K562 (cell line): Measurements from ENCODE around the gene BZW2. TPM values are rescaled to one million over a fixed set of nuclear protein-coding genes. Genes with fewer than 3 reads are reported as not detected.
A peak's percentile ranks its signal among the peaks of the same experiment; 100 is the strongest.

Source experiments
- ATAC-seq: fragments of 200-7000 bp; cut with Tn5 transposase; 3 replicates; pipeline ENCODE4 v1.9.1; 2020; ENCODE audit warnings: moderate library complexity
- BruUV-seq: library from RNA; stranded (reverse); fragments of 400-500 nt; replicated peaks from 2 replicates; lab custom pipeline; 2021; lab: Mats Ljungman, UMichigan
- CTCF ChIA-PET: fragments of 300-600 bp; formaldehyde crosslinking; extraction: SDS; loops from one replicate; lab custom pipeline; 2021; ENCODE audit warnings: low intra/inter-chr PET ratio; lab: Yijun Ruan, JAX
- POLR2A ChIA-PET: fragments of 300-600, 350-650 bp; sonication (Branson Sonifier 250); formaldehyde crosslinking; extraction: SDS; loops from one replicate; lab custom pipeline; 2021; ENCODE audit warnings: antibody characterized with exemption, inconsistent platforms; lab: Yijun Ruan, JAX
- DNase-seq, 4 experiments: peaks; one replicate each; pipeline versions ENCODE4 v3.0.0 to v3.0.0-alpha.2; 2011 to 2018; ENCODE audit warnings: low spot score in 3 of 4, mixed read lengths in 3 of 4; ENCODE audit errors: extremely low read depth in 1 of 4
- FAIRE-seq: peaks from 2 replicates; lab custom pipeline; 2011; peaks lifted over from hg19 to GRCh38; lab: Jason Lieb, UNC
- H2AFZ ChIP-seq: 2 replicates; pipeline ENCODE4 v1.6.0; 2011; ENCODE audit warnings: low read depth, low read length, control low read depth, inconsistent platforms
- H3K27ac ChIP-seq: fragments of 200-600 bp; 3 replicates; pipeline ENCODE4 v1.8.0; 2011; ENCODE audit warnings: low read depth, mild to moderate bottlenecking, control low read depth, inconsistent platforms, low read length, moderate library complexity, mixed read lengths; ENCODE audit errors: extremely low read depth
- H3K27me3 ChIP-seq, 2 experiments: fragments of 300-600 bp in 1 of 2; 2 replicates in 1 of 2; 3 replicates in 1 of 2; pipeline versions ENCODE4 v1.6.0 to v1.8.0; 2011; ENCODE audit warnings: inconsistent platforms in 2 of 2, low read length in 2 of 2, mild to moderate bottlenecking in 1 of 2, mixed read lengths in 1 of 2, moderate library complexity in 1 of 2; ENCODE audit not compliant: control insufficient read depth in 2 of 2, insufficient read depth in 2 of 2
- H3K36me3 ChIP-seq: fragments of 300-600 bp; 3 replicates; pipeline ENCODE4 v1.8.0; 2011; ENCODE audit warnings: mild to moderate bottlenecking, low read length, inconsistent platforms; ENCODE audit not compliant: control insufficient read depth, insufficient read depth
- H3K4me1 ChIP-seq, 2 experiments: fragments of 200-600 bp in 1 of 2; replicated peaks in 1 of 2; 2 replicates in 1 of 2; 3 replicates in 1 of 2; pipeline versions ENCODE4 v1.5.1 to v1.8.0; 2011; ENCODE audit warnings: inconsistent platforms in 2 of 2, low read length in 2 of 2, mild to moderate bottlenecking in 1 of 2, mixed read lengths in 1 of 2, moderate library complexity in 1 of 2; ENCODE audit not compliant: control insufficient read depth in 2 of 2, insufficient read depth in 2 of 2
- H3K4me2 ChIP-seq: 2 replicates; pipeline ENCODE4 v1.6.1; 2011; ENCODE audit warnings: low read length, control low read depth, inconsistent platforms, mixed read lengths; ENCODE audit not compliant: insufficient read depth
- H3K4me3 ChIP-seq: fragments of 200-600 bp; sonication (generic), shearing (Covaris generic); 2 replicates; pipeline ENCODE4 v1.5.1; 2016; ENCODE audit warnings: control low read depth, inconsistent platforms
- H3K79me2 ChIP-seq: fragments of 200-600 bp; 3 replicates; pipeline ENCODE4 v1.8.0; 2011; ENCODE audit warnings: low read length, inconsistent platforms; ENCODE audit not compliant: control insufficient read depth, insufficient read depth
- H3K9ac ChIP-seq, 2 experiments: 2 replicates each; pipeline versions ENCODE4 v1.6.0 to v1.6.1; 2011; ENCODE audit warnings: low read depth in 2 of 2, low read length in 2 of 2, control low read depth in 1 of 2, inconsistent platforms in 1 of 2, mild to moderate bottlenecking in 1 of 2, mixed read lengths in 1 of 2; ENCODE audit not compliant: insufficient read depth in 1 of 2
- H3K9me1 ChIP-seq: one replicate; pipeline ENCODE4 v1.6.0; 2011; ENCODE audit warnings: inconsistent platforms, mild to moderate bottlenecking, low read length, moderate library complexity; ENCODE audit not compliant: control insufficient read depth, insufficient read depth
- H3K9me3 ChIP-seq: replicated peaks from 2 replicates; pipeline ENCODE4 v1.5.1; 2011; ENCODE audit warnings: low read depth, low read length, inconsistent platforms; ENCODE audit not compliant: control insufficient read depth, insufficient read depth
- H4K20me1 ChIP-seq: replicated peaks from 2 replicates; pipeline ENCODE4 v1.6.1; 2011; ENCODE audit warnings: low read length, inconsistent platforms, mixed read lengths; ENCODE audit not compliant: control insufficient read depth, insufficient read depth
- HOMEZ ChIP-seq: fragments of 250-450 bp; sonication (Bioruptor Pico); IDR thresholded peaks from 2 replicates; pipeline ENCODE4 v1.4.0; 2020; ENCODE audit warnings: mild to moderate bottlenecking, moderate library complexity
- WGBS: fragments of 100-300 bp; shearing (Covaris generic); methylation state at CpG from one replicate; pipeline ENCODE4 v1.1.6; 2016; ENCODE audit warnings: low coverage, mixed read lengths; ENCODE audit not compliant: insufficient coverage; ENCODE audit errors: missing lambda C conversion rate; 5-methylcytosine and 5-hydroxymethylcytosine counted together
- in situ Hi-C: fragments of 300-500 bp; cut with MboI; formaldehyde crosslinking; loops from 4 replicates; pipeline ENCODE4 v1.15.0; 2018; ENCODE audit warnings: inconsistent platforms, mixed read lengths
- intact Hi-C: fragments of 100-400 bp; cut with micrococcal nuclease; formaldehyde crosslinking; loops from 2 replicates; pipeline ENCODE4 v1.14.2; 2022
- polyA plus RNA-seq, 8 experiments: library from polyadenylated mRNA; depleted of rRNA in 4 of 8; stranded (reverse) in 5 of 8; unstranded in 3 of 8; fragments of >200 nt; fragmentation: Nextera tagmentation in 2 of 8; fragmentation: Illumina TruSeq in 1 of 8; extraction: Ambion mirVana in 2 of 8; extraction: Trizol in 1 of 8; gene quantifications; 2 replicates each; pipeline versions ENCODE4 v1.2.1 to v1.2.3, GENCODE V29; 2011 to 2014; ENCODE audit warnings: inconsistent platforms in 1 of 8, missing spikeins in 1 of 8
- total RNA-seq, 7 experiments: library from RNA; depleted of rRNA in 6 of 7; stranded (reverse); fragments of >200 nt in 6 of 7; fragmentation: Illumina TruSeq in 2 of 7; extraction: Trizol in 2 of 7; gene quantifications; 2 replicates each; pipeline versions ENCODE4 v1.2.1 to v1.2.3, GENCODE V29; 2011 to 2021; ENCODE audit warnings: low replicate concordance in 1 of 7
- TF ChIP-seq, protein P1 (sequence below), 2 experiments: fragments of 450-650 bp; IDR thresholded peaks; 2 replicates each; pipeline ENCODE4 v1.6.1; 2016
- TF ChIP-seq, protein P2 (sequence below): sonication (generic); formaldehyde crosslinking; IDR thresholded peaks from 2 replicates; pipeline ENCODE4 v1.8.0; 2022; ENCODE audit warnings: missing genetic modification reagents, mild to moderate bottlenecking, borderline replicate concordance
- TF ChIP-seq, protein P3 (sequence below): fragments of 200-800 bp; sonication (Bioruptor generic); IDR thresholded peaks from 2 replicates; pipeline ENCODE4 v1.6.1; 2017; ENCODE audit warnings: missing genetic modification characterization, missing compliant biosample characterization

BZW2 gene
- total and polyA plus RNA-seq, 9 of the 15 experiments (the other 6 are each of a cell fraction or from before 2014, with no cell fraction given), result 140 to 316 (median 173) TPM

- TF ChIP-seq, protein P1, sequence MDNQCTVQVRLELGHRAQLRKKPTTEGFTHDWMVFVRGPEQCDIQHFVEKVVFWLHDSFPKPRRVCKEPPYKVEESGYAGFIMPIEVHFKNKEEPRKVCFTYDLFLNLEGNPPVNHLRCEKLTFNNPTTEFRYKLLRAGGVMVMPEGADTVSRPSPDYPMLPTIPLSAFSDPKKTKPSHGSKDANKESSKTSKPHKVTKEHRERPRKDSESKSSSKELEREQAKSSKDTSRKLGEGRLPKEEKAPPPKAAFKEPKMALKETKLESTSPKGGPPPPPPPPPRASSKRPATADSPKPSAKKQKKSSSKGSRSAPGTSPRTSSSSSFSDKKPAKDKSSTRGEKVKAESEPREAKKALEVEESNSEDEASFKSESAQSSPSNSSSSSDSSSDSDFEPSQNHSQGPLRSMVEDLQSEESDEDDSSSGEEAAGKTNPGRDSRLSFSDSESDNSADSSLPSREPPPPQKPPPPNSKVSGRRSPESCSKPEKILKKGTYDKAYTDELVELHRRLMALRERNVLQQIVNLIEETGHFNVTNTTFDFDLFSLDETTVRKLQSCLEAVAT (IDR thresholded peaks at IDR 0.05), result no peak; a peak in 1 of 4 replicates
- TF ChIP-seq, protein P2, sequence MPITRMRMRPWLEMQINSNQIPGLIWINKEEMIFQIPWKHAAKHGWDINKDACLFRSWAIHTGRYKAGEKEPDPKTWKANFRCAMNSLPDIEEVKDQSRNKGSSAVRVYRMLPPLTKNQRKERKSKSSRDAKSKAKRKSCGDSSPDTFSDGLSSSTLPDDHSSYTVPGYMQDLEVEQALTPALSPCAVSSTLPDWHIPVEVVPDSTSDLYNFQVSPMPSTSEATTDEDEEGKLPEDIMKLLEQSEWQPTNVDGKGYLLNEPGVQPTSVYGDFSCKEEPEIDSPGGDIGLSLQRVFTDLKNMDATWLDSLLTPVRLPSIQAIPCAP (CRISPR knock-in tag), result no peak
These were observed 94.6 kb downstream of the BZW2 start (continued) for GRCh38 chr7:16740623-16740953.

- TF ChIP-seq, protein P3, sequence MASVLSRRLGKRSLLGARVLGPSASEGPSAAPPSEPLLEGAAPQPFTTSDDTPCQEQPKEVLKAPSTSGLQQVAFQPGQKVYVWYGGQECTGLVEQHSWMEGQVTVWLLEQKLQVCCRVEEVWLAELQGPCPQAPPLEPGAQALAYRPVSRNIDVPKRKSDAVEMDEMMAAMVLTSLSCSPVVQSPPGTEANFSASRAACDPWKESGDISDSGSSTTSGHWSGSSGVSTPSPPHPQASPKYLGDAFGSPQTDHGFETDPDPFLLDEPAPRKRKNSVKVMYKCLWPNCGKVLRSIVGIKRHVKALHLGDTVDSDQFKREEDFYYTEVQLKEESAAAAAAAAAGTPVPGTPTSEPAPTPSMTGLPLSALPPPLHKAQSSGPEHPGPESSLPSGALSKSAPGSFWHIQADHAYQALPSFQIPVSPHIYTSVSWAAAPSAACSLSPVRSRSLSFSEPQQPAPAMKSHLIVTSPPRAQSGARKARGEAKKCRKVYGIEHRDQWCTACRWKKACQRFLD, result peak; percentile 55; the same call in 1 of the 2 replicates
- TF ChIP-seq HOMEZ (CRISPR knock-in tag), result no peak
- H3K4me2 ChIP-seq, result no peak overlapping the region
- H3K27ac ChIP-seq, result peak overlapping the region; percentile 77; the same call in 1 of the 3 replicates
- FAIRE-seq, result no peak
- H3K27me3 ChIP-seq, result no peaks in the 10 kb centered on the region
- ChIA-PET CTCF (no interaction called here), POLR2A (interaction anchor here (1.0 kb wide), 1 partner anchor 10 kb away, joined by 3 read pairs; no protein-coding TSS in a partner anchor)
- no peak for DNase-seq
- H3K79me2 ChIP-seq, result no peaks in the 10 kb centered on the region
- no peak overlapping the region for H2AFZ ChIP-seq
- H4K20me1 ChIP-seq, result no peaks in the 10 kb centered on the region
- ATAC-seq, result peak; percentile 17
- no TSS peak for BruUV-seq
- H3K4me1 ChIP-seq, result peaks cover 31 to 49% of the 10 kb centered on the region in 2 experiments; a peak in 4 of 5 replicates
- H3K9ac ChIP-seq, result no peak overlapping the region
- H3K36me3 ChIP-seq, result no peaks in the 10 kb centered on the region
- H3K9me3 ChIP-seq, result no peaks in the 10 kb centered on the region
- 78% methylated on average over 1 of the region's 1 CpG for WGBS
- no peaks in the 10 kb centered on the region for H3K9me1 ChIP-seq
- intact Hi-C loops, result loop anchor here (1.0 to 5.0 kb wide), 2 partner anchors 19 to 79 kb away; no protein-coding TSS in a partner anchor
- H3K4me3 ChIP-seq, result no peak overlapping the region
- in situ Hi-C loops, result no loop called here
These were observed 95.0 kb downstream of the BZW2 start for GRCh38 chr7:16740996-16741395.
